B cell (primary cell): Measurements from ENCODE around the gene RPS14. TPM values are rescaled to one million over a fixed set of nuclear protein-coding genes. Genes with fewer than 3 reads are reported as not detected.

Source experiments
- ATAC-seq: fragments of 200-7000 bp; cut with Tn5 transposase; one replicate; pipeline ENCODE4 v1.10.0; 2021; ENCODE audit warnings: low read depth, mild to moderate bottlenecking, moderate number of reproducible peaks, moderate library complexity
- CTCF ChIA-PET: fragments of 350-600 bp; sonication (Branson Sonifier 250); formaldehyde crosslinking; loops from one replicate; lab custom pipeline; 2021; ENCODE audit warnings: antibody characterized with exemption, inconsistent platforms; lab: Charles Lee
- POLR2A ChIA-PET: fragments of 350-600 bp; sonication (Branson Sonifier 250); formaldehyde crosslinking; loops from one replicate; lab custom pipeline; 2021; ENCODE audit warnings: antibody characterized with exemption; lab: Charles Lee
- DNase-seq: peaks from one replicate; pipeline ENCODE4 v3.0.0; 2013
- H2AFZ ChIP-seq: 2 replicates; pipeline ENCODE4 v1.6.1; 2012; ENCODE audit warnings: mild to moderate bottlenecking, low read depth, low read length; ENCODE audit not compliant: insufficient read depth, poor library complexity, severe bottlenecking
- H3K27ac ChIP-seq, 2 donors: 1 replicate in 1 of 2; 2 replicates in 1 of 2; pipeline ENCODE4 v1.5.1; 2012 to 2013; ENCODE audit warnings: low read length in 2 of 2, mild to moderate bottlenecking in 2 of 2, moderate library complexity in 1 of 2
- H3K27me3 ChIP-seq, 4 experiments: fragments of 200-600 bp in 1 of 4; sonication (generic) in 1 of 4; replicated peaks in 1 of 4; 1 replicate in 2 of 4; 2 replicates in 2 of 4; pipeline versions ENCODE4 v1.6.1 to v1.7.0; 2013 to 2016; ENCODE audit warnings: low read length in 3 of 4, mild to moderate bottlenecking in 2 of 4, mixed read lengths in 1 of 4, moderate library complexity in 1 of 4; ENCODE audit not compliant: insufficient read depth in 4 of 4, control insufficient read depth in 3 of 4; ENCODE audit errors: control extremely low read depth in 1 of 4
- H3K36me3 ChIP-seq, 2 experiments: replicated peaks in 1 of 2; 1 replicate in 1 of 2; 2 replicates in 1 of 2; pipeline versions ENCODE4 v1.6.1 to v1.7.1; 2013; ENCODE audit warnings: low read length in 1 of 2; ENCODE audit not compliant: insufficient read depth in 2 of 2, control insufficient read depth in 1 of 2; ENCODE audit errors: control extremely low read depth in 1 of 2, extremely low read depth in 1 of 2
- H3K4me1 ChIP-seq, 2 donors: fragments of 200-600 bp in 1 of 2; sonication (generic) in 1 of 2; 1 replicate in 1 of 2; 2 replicates in 1 of 2; pipeline versions ENCODE4 v1.5.1 to v1.6.1; 2013 to 2017; ENCODE audit warnings: low read length in 2 of 2; ENCODE audit not compliant: control insufficient read depth in 2 of 2, insufficient read depth in 2 of 2
- H3K4me2 ChIP-seq: replicated peaks from 2 replicates; pipeline ENCODE3; 2012; ENCODE audit warnings: mild to moderate bottlenecking, low read depth, low read length; ENCODE audit not compliant: poor library complexity, severe bottlenecking
- H3K4me3 ChIP-seq, 5 experiments: fragments of 200-600 bp in 1 of 5; sonication (generic) in 1 of 5; 1 replicate in 3 of 5; 2 replicates in 2 of 5; pipeline versions ENCODE4 v1.5.1 to v1.7.0; 2011 to 2016; ENCODE audit warnings: low read length in 4 of 5, mild to moderate bottlenecking in 4 of 5, low read depth in 2 of 5, control low read depth in 1 of 5, moderate library complexity in 1 of 5; ENCODE audit not compliant: insufficient read depth in 1 of 5; ENCODE audit errors: control extremely low read depth in 1 of 5, extremely low read depth in 1 of 5
- H3K79me2 ChIP-seq: fragments of 200-600 bp; sonication (generic); one replicate; pipeline ENCODE4 v1.6.0; 2016; ENCODE audit warnings: low read length; ENCODE audit not compliant: control insufficient read depth, insufficient read depth
- H3K9ac ChIP-seq: fragments of 200-600 bp; sonication (generic); 2 replicates; pipeline ENCODE4 v1.6.1; 2017; ENCODE audit warnings: mild to moderate bottlenecking, low read length, moderate library complexity
- H3K9me3 ChIP-seq, 3 donors: one replicate each; pipeline versions ENCODE4 v1.6.1 to v1.7.1; 2013; ENCODE audit warnings: low read length in 2 of 3; ENCODE audit not compliant: control insufficient read depth in 2 of 3, insufficient read depth in 1 of 3; ENCODE audit errors: control extremely low read depth in 1 of 3
- H4K20me1 ChIP-seq: 2 replicates; pipeline ENCODE4 v1.6.0; 2012; ENCODE audit warnings: mild to moderate bottlenecking, low read length; ENCODE audit not compliant: insufficient read depth, control insufficient read depth, poor library complexity, severe bottlenecking
- H3K27ac Mint-ChIP-seq: one replicate; pipeline ENCODE4 v1.8.0; 2021; ENCODE audit warnings: mixed read lengths
- H3K27me3 Mint-ChIP-seq: one replicate; pipeline ENCODE4 v1.8.0; 2021; ENCODE audit warnings: mixed read lengths
- H3K4me1 Mint-ChIP-seq: one replicate; pipeline ENCODE4 v1.8.0; 2021; ENCODE audit warnings: mixed read lengths
- H3K4me3 Mint-ChIP-seq: one replicate; pipeline ENCODE4 v1.8.0; 2021; ENCODE audit warnings: mixed read lengths
- H3K9me3 Mint-ChIP-seq: one replicate; pipeline ENCODE4 v1.8.0; 2022; ENCODE audit warnings: mixed read lengths; ENCODE audit not compliant: insufficient read depth
- CTCF ChIP-seq: fragments of 200-600 bp; IDR thresholded peaks from one replicate; pipeline ENCODE4 v1.8.0; 2022; ENCODE audit warnings: antibody characterized with exemption, mild to moderate bottlenecking
- EZH2 ChIP-seq: IDR thresholded peaks from 2 replicates; pipeline ENCODE4 v1.6.1; 2012; ENCODE audit warnings: borderline replicate concordance, low read depth, mild to moderate bottlenecking, moderate library complexity, low read length; ENCODE audit not compliant: insufficient read depth, poor library complexity, severe bottlenecking
- WGBS: methylation state at CpG from one replicate; pipeline ENCODE4 v1.1.5; 2013; ENCODE audit warnings: missing lambda C conversion rate; ENCODE audit not compliant: insufficient coverage; 5-methylcytosine and 5-hydroxymethylcytosine counted together
- intact Hi-C: fragments of 100-400 bp; cut with micrococcal nuclease; formaldehyde crosslinking; loops from one replicate; pipeline ENCODE4 v1.10.0; 2022
- polyA plus RNA-seq: library from polyadenylated mRNA; depleted of rRNA; stranded (reverse); fragments of >200 nt; gene quantifications from 2 replicates; pipeline ENCODE4 v1.2.3, GENCODE V29; 2012
- total RNA-seq, 2 donors: library from RNA; stranded (reverse); fragments of 120-200 nt in 1 of 2; gene quantifications; 1 replicate in 1 of 2; 2 replicates in 1 of 2; pipeline versions ENCODE4 v1.2.3 to v1.2.4, GENCODE V29; 2013 to 2022

RPS14 gene
- total and polyA plus RNA-seq, 2 donors (not counting 1 experiment from before 2014, with no cell fraction given) = 3,740 to 6,881 TPM

DNA sequence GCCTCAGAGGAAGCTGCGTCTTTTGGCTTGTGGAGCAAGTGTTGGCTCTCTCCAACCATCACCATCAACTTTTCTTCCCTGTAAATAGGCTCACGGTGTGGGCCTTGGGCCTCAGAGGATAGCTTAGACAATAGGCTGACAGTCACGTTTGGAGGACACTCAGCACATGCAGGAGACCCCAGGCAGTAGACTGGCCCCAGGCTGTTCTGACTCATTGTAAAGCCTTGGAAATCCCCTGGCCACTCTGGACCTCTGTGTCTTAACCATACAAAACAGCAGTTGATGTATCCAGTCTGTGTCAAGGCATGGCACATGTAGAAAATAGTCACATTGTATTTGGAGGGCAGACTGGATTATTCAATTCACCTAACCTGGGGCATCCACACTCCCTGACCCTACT lies 55.4 kb downstream of the RPS14 start:
- DNase-seq (peak; percentile 71), ATAC-seq (no peak)
- peaks cover 0 to 83% of the 10 kb centered on the region in 2 experiments for H3K36me3 ChIP-seq
- no peaks in the 10 kb centered on the region for H3K27me3 Mint-ChIP-seq
- H3K4me3 Mint-ChIP-seq = no peak overlapping the region
- H3K9me3 Mint-ChIP-seq = no peaks in the 10 kb centered on the region
- peaks cover 4% of the 10 kb centered on the region for H3K79me2 ChIP-seq
- H3K27me3 ChIP-seq = no peaks in the 10 kb centered on the region
- H3K9ac ChIP-seq = no peak overlapping the region
- intact Hi-C loops = no loop called here
- H3K4me1 Mint-ChIP-seq = peaks cover 17% of the 10 kb centered on the region
- peak overlapping the region in 1 of 2 donors; percentile 37 for H3K27ac ChIP-seq
- peak overlapping the region; percentile 37 for H3K27ac Mint-ChIP-seq
- ChIA-PET POLR2A (interaction anchor here (1.2 to 15.5 kb wide), 4 partner anchors 11 to 56 kb away, joined by 3 to 286 read pairs (median 103); partner anchors contain the start of genes CD74 and RPS14), CTCF (interaction anchor here (1.0 to 15.8 kb wide), 2 partner anchors 16 to 40 kb away, joined by 3 to 396 read pairs; no protein-coding TSS in a partner anchor)
- no peak overlapping the region for H3K4me2 ChIP-seq
- WGBS = 96% methylated on average over 3 of the region's 3 CpGs
- H4K20me1 ChIP-seq = peaks cover 66% of the 10 kb centered on the region
- no peak overlapping the region for H3K4me3 ChIP-seq
- peaks cover 3 to 8% of the 10 kb centered on the region in 2 donors for H3K4me1 ChIP-seq
- TF ChIP-seq EZH2 (no peak), CTCF (no peak)
- no peaks in the 10 kb centered on the region for H3K9me3 ChIP-seq
- no peak overlapping the region for H2AFZ ChIP-seq

DNA sequence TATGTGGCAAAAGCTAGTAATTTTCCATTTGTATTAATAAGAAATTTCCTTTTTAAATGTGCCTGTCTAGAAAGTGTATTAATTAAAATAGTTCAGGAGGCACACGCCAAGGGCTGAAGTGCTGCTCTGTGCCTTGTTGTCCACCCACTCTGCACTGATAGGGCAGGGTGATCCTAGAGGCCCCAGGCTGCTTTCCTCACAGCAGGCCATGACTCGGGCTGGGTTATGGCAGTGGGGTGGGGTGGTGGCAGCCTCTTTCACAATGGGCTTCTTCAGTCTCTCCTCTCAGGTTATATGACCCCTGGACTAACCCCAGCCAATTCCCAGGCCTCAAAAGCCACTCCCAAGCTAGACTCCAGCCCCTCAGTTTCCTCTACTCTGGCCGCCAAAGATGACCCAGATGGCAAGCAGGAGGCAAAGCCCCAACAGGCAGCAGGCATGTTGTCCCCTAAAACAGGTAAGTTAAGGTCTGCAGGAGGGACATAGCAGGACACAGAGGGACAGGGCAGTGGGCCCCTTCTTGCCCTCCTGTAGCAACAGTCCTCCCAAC lies 56.4 kb downstream of the RPS14 start:
- Mint-ChIP-seq H3K27ac (peak overlapping the region; percentile 66), H3K9me3 (no peaks in the 10 kb centered on the region), H3K27me3 (no peaks in the 10 kb centered on the region), H3K4me3 (no peak overlapping the region), H3K4me1 (peaks cover 10% of the 10 kb centered on the region)
- ATAC-seq = no peak
- ChIA-PET POLR2A (interaction anchor here (15.5 kb wide), 1 partner anchor 37 kb away, joined by 286 read pairs; no protein-coding TSS in a partner anchor), CTCF (interaction anchor here (0.6 to 15.8 kb wide), 3 partner anchors 12 to 290 kb away, joined by 3 to 396 read pairs (median 3); no protein-coding TSS in a partner anchor)
- peak; percentile 64 for DNase-seq
- Histone ChIP-seq H3K9me3 (no peaks in the 10 kb centered on the region), H3K27ac (no peak overlapping the region), H3K36me3 (peaks cover 0 to 84% of the 10 kb centered on the region in 2 experiments), H3K9ac (no peak overlapping the region), H3K4me2 (no peak overlapping the region), H2AFZ (no peak overlapping the region), H3K27me3 (no peaks in the 10 kb centered on the region), H3K79me2 (peaks cover 6% of the 10 kb centered on the region), H3K4me1 (no peaks in the 10 kb centered on the region), H4K20me1 (peaks cover 57% of the 10 kb centered on the region), H3K4me3 (no peak overlapping the region)
- TF ChIP-seq CTCF (no peak), EZH2 (no peak)
- intact Hi-C loops = no loop called here
- WGBS = 100% methylated on average over 1 of the region's 3 CpGs
